GM12892 (cell line): ENCODE measurements around the gene PLXNC1.

ENCODE experiments used
- POLR2A ChIP-seq: IDR thresholded peaks from 2 replicates; pipeline ENCODE4 v1.6.1; 2011; ENCODE audit warnings: low read depth, low read length, control low read depth
- POLR2AphosphoS5 ChIP-seq: IDR thresholded peaks from 2 replicates; pipeline ENCODE4 v1.6.1; 2011; ENCODE audit warnings: low read depth, low read length, control low read depth
- TAF1 ChIP-seq: IDR thresholded peaks from 2 replicates; pipeline ENCODE4 v1.6.1; 2011; ENCODE audit warnings: low read depth, mild to moderate bottlenecking, control low read depth, low read length, borderline replicate concordance

DNA sequence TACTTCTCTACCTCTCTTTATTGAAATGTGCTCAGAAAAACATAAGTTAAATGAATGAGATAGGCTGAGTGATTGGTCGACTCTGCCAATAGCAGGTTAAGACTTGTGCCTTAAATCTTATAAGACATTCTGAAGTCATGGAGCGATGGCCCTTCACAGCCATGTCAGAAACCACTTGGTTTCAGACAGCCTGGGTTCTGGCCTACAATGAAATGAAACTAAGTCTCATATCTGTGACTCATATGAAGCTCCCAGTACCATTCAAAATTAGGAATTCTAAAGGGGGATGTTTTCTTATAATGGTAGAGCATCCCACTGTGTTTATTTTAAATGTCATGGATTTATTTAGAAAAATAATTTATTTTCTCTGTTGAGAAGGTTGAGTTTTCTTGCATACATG lies 42.6 kb downstream of the PLXNC1 start:
- TF ChIP-seq POLR2AphosphoS5 (no peak), POLR2A (no peak), TAF1 (no peak)
